H1 (cell line): Measurements from ENCODE around the gene PEAK1. TPM values are rescaled to one million over a fixed set of nuclear protein-coding genes. Genes with fewer than 3 reads are reported as not detected.

Experiments used
- CTCF ChIA-PET: fragments of 300-600 bp; sonication (Branson Sonifier 250); formaldehyde crosslinking; loops from one replicate; lab custom pipeline; 2021; ENCODE audit not compliant: partially characterized antibody; lab: Charles Lee
- POLR2A ChIA-PET: fragments of 300-600 bp; sonication (Branson Sonifier 250); formaldehyde crosslinking; loops from one replicate; lab custom pipeline; 2021; ENCODE audit warnings: inconsistent platforms; ENCODE audit not compliant: partially characterized antibody; lab: Charles Lee
- DNase-seq, 2 experiments: peaks; one replicate each; pipeline versions ENCODE4 v3.0.0 to v3.0.0-alpha.2; 2010 to 2022; ENCODE audit warnings: low spot score in 2 of 2, low read depth in 1 of 2, mixed read lengths in 1 of 2
- FAIRE-seq: peaks from 2 replicates; lab custom pipeline; 2011; peaks lifted over from hg19 to GRCh38; lab: Jason Lieb, UNC
- H2AFZ ChIP-seq: 2 replicates; pipeline ENCODE4 v1.8.1; 2012; ENCODE audit warnings: low read length, inconsistent platforms
- H2AK5ac ChIP-seq: 2 replicates; pipeline ENCODE4 v1.6.1; 2013; ENCODE audit warnings: low read depth, low read length
- H2BK120ac ChIP-seq: replicated peaks from 2 replicates; pipeline ENCODE3; 2013; ENCODE audit warnings: low read depth, low read length, inconsistent platforms
- H2BK12ac ChIP-seq: 2 replicates; pipeline ENCODE4 v1.6.1; 2013; ENCODE audit warnings: low read depth, low read length
- H2BK15ac ChIP-seq: 2 replicates; pipeline ENCODE4 v1.6.1; 2013; ENCODE audit warnings: low read length
- H2BK20ac ChIP-seq: 2 replicates; pipeline ENCODE4 v1.6.1; 2013; ENCODE audit warnings: low read length
- H2BK5ac ChIP-seq: 2 replicates; pipeline ENCODE4 v1.6.1; 2013; ENCODE audit warnings: low read depth, low read length
- H3K14ac ChIP-seq: 2 replicates; pipeline ENCODE4 v1.6.1; 2013; ENCODE audit warnings: inconsistent platforms; ENCODE audit not compliant: insufficient read length
- H3K18ac ChIP-seq: 2 replicates; pipeline ENCODE4 v1.6.1; 2013; ENCODE audit warnings: low read length; ENCODE audit errors: extremely low read depth
- H3K23ac ChIP-seq: 2 replicates; pipeline ENCODE4 v1.6.1; 2013; ENCODE audit warnings: inconsistent platforms; ENCODE audit not compliant: insufficient read length
- H3K23me2 ChIP-seq: 2 replicates; pipeline ENCODE4 v1.6.1; 2013; ENCODE audit warnings: low read depth, low read length
- H3K27ac ChIP-seq: 2 replicates; pipeline ENCODE4 v1.6.1; 2011; ENCODE audit warnings: low read depth, low read length, inconsistent platforms
- H3K27me3 ChIP-seq, 4 experiments: replicated peaks in 1 of 4; 1 replicate in 1 of 4; 2 replicates in 3 of 4; pipeline versions ENCODE4 v1.6.1 to v1.8.1; 2011 to 2013; ENCODE audit warnings: low read length in 3 of 4, mild to moderate bottlenecking in 3 of 4, inconsistent platforms in 2 of 4, mixed read lengths in 2 of 4, moderate library complexity in 1 of 4; ENCODE audit not compliant: control insufficient read depth in 3 of 4, insufficient read depth in 3 of 4; ENCODE audit errors: extremely low read depth in 1 of 4
- H3K36me3 ChIP-seq, 4 experiments: 2 replicates each; pipeline versions ENCODE4 v1.6.1 to v1.8.1; 2011 to 2013; ENCODE audit warnings: mild to moderate bottlenecking in 4 of 4, low read length in 3 of 4, moderate library complexity in 2 of 4, control low read depth in 1 of 4, inconsistent platforms in 1 of 4; ENCODE audit not compliant: insufficient read depth in 4 of 4, control insufficient read depth in 2 of 4
- H3K4ac ChIP-seq: replicated peaks from 2 replicates; pipeline ENCODE3; 2013; ENCODE audit warnings: low read length, low read depth, mixed read lengths, inconsistent platforms; ENCODE audit not compliant: insufficient read length
- H3K4me1 ChIP-seq, 4 experiments: replicated peaks in 1 of 4; 1 replicate in 1 of 4; 2 replicates in 3 of 4; pipeline versions ENCODE4 v1.6.1 to v1.8.1; 2011 to 2013; ENCODE audit warnings: low read length in 3 of 4, inconsistent platforms in 2 of 4, mixed read lengths in 1 of 4; ENCODE audit not compliant: insufficient read depth in 4 of 4, control insufficient read depth in 3 of 4
- H3K4me2 ChIP-seq, 2 experiments: 2 replicates each; pipeline versions ENCODE4 v1.6.1 to v1.8.1; 2011 to 2013; ENCODE audit warnings: low read depth in 2 of 2, low read length in 2 of 2, control low read depth in 1 of 2, inconsistent platforms in 1 of 2, mild to moderate bottlenecking in 1 of 2; ENCODE audit not compliant: insufficient read depth in 1 of 2
- H3K4me3 ChIP-seq, 4 experiments: fragments of 200-600, 300-600 bp in 1 of 4; sonication (generic), shearing (Covaris generic), sonication (Bioruptor Twin) in 1 of 4; 2 replicates each; pipeline versions ENCODE4 v1.5.1 to v1.8.1; 2011 to 2016; ENCODE audit warnings: low read length in 4 of 4, low read depth in 3 of 4, control low read depth in 2 of 4, inconsistent platforms in 2 of 4, mild to moderate bottlenecking in 2 of 4, mixed read lengths in 1 of 4, moderate library complexity in 1 of 4; ENCODE audit not compliant: insufficient read depth in 2 of 4; ENCODE audit errors: extremely low read depth in 1 of 4
- H3K56ac ChIP-seq: replicated peaks from 2 replicates; pipeline ENCODE3; 2013; ENCODE audit warnings: low read depth, mild to moderate bottlenecking, mixed read lengths, low read length, inconsistent platforms; ENCODE audit not compliant: insufficient read length
- H3K79me1 ChIP-seq: 2 replicates; pipeline ENCODE4 v1.6.1; 2013; ENCODE audit warnings: low read depth, low read length, control low read depth
- H3K79me2 ChIP-seq, 2 experiments: 2 replicates each; pipeline versions ENCODE4 v1.6.1 to v1.8.1; 2012 to 2013; ENCODE audit warnings: low read length in 2 of 2, mild to moderate bottlenecking in 2 of 2, inconsistent platforms in 1 of 2; ENCODE audit not compliant: insufficient read depth in 2 of 2, control insufficient read depth in 1 of 2
- H3K9ac ChIP-seq, 4 experiments: replicated peaks in 1 of 4; 1 replicate in 1 of 4; 2 replicates in 3 of 4; pipeline versions ENCODE4 v1.6.1 to v1.8.1; 2011 to 2013; ENCODE audit warnings: low read depth in 3 of 4, low read length in 3 of 4, control low read depth in 2 of 4, mild to moderate bottlenecking in 2 of 4, moderate library complexity in 2 of 4, inconsistent platforms in 1 of 4; ENCODE audit errors: extremely low read depth in 1 of 4
- H3K9me3 ChIP-seq, 2 experiments: 2 replicates each; pipeline versions ENCODE4 v1.6.1 to v1.8.1; 2012 to 2013; ENCODE audit warnings: mild to moderate bottlenecking in 2 of 2, moderate library complexity in 2 of 2, control low read depth in 1 of 2, inconsistent platforms in 1 of 2, low read depth in 1 of 2, low read length in 1 of 2, mixed read lengths in 1 of 2; ENCODE audit not compliant: insufficient read depth in 2 of 2
- H4K20me1 ChIP-seq, 2 experiments: replicated peaks in 1 of 2; 2 replicates each; pipeline versions ENCODE3 to v1.8.1; 2011 to 2013; ENCODE audit warnings: inconsistent platforms in 2 of 2, low read length in 2 of 2, mild to moderate bottlenecking in 1 of 2; ENCODE audit not compliant: insufficient read depth in 2 of 2, control insufficient read depth in 1 of 2
- H4K5ac ChIP-seq: 2 replicates; pipeline ENCODE4 v1.6.1; 2013; ENCODE audit warnings: low read length, low read depth, mixed read lengths, inconsistent platforms; ENCODE audit not compliant: insufficient read length
- H4K8ac ChIP-seq: 2 replicates; pipeline ENCODE4 v1.8.0; 2013; ENCODE audit warnings: mild to moderate bottlenecking, moderate library complexity, low read length, inconsistent platforms; ENCODE audit not compliant: insufficient read depth; ENCODE audit errors: extremely low read depth
- H4K91ac ChIP-seq: replicated peaks from 2 replicates; pipeline ENCODE3; 2013; ENCODE audit warnings: low read length, mixed read lengths, inconsistent platforms; ENCODE audit not compliant: insufficient read length
- ASH2L ChIP-seq: fragments of 200-600, 300-600 bp; sonication (generic); IDR thresholded peaks from one replicate; pipeline ENCODE4 v1.7.1; 2017; ENCODE audit warnings: low read length
- BCL11A ChIP-seq, 2 experiments: IDR thresholded peaks; one replicate each; pipeline ENCODE4 v1.6.1; 2011; ENCODE audit warnings: low read depth in 2 of 2, low read length in 2 of 2, mild to moderate bottlenecking in 2 of 2
- CEBPB ChIP-seq: IDR thresholded peaks from 2 replicates; pipeline ENCODE4 v1.6.1; 2012; ENCODE audit warnings: low read depth, low read length
- NANOG ChIP-seq: IDR thresholded peaks from 2 replicates; pipeline ENCODE4 v1.6.1; 2011; ENCODE audit warnings: low read length, low read depth, mild to moderate bottlenecking, inconsistent platforms; ENCODE audit not compliant: insufficient read depth, poor library complexity, severe bottlenecking
- POU5F1 ChIP-seq: IDR thresholded peaks from 2 replicates; pipeline ENCODE4 v1.6.1; 2011; ENCODE audit warnings: low read depth, mild to moderate bottlenecking, low read length, moderate library complexity
- SP1 ChIP-seq: IDR thresholded peaks from 2 replicates; pipeline ENCODE4 v1.6.1; 2011; ENCODE audit warnings: low read depth, low read length
- TAF7 ChIP-seq: optimal IDR thresholded peaks from 2 replicates; pipeline ENCODE3; 2011; ENCODE audit warnings: low read depth, mild to moderate bottlenecking, inconsistent platforms, low read length, moderate library complexity, borderline replicate concordance
- TEAD4 ChIP-seq: IDR thresholded peaks from 2 replicates; pipeline ENCODE4 v1.6.1; 2012; ENCODE audit warnings: low read depth, low read length, inconsistent platforms, mixed read lengths
- WGBS, 2 experiments: shearing (Covaris generic) in 1 of 2; methylation state at CpG; one replicate each; pipeline versions ENCODE4 v1.1.6 to v1.1.7; 2013 to 2015; ENCODE audit warnings: low lambda C conversion rate in 2 of 2, mixed read lengths in 2 of 2, inconsistent platforms in 1 of 2, low coverage in 1 of 2, missing lambda C conversion rate in 1 of 2; ENCODE audit not compliant: insufficient replicate concordance in 2 of 2, insufficient coverage in 1 of 2, insufficient read length in 1 of 2; ENCODE audit errors: extremely low coverage in 1 of 2, missing lambda C conversion rate in 1 of 2; 5-methylcytosine and 5-hydroxymethylcytosine counted together
- polyA plus RNA-seq, 7 experiments: library from polyadenylated mRNA; depleted of rRNA in 3 of 7; stranded (reverse) in 5 of 7; unstranded in 2 of 7; fragments of >200 nt in 5 of 7; fragments of 200-250 nt in 2 of 7; gene quantifications; 1 replicate in 5 of 7; 2 replicates in 1 of 7; 4 replicates in 1 of 7; pipeline versions ENCODE4 v1.2.1 to v1.2.3, GENCODE V29; 2011 to 2013; ENCODE audit warnings: missing spikeins in 2 of 7, mixed read lengths in 2 of 7
- total RNA-seq: library from RNA; stranded (reverse); fragmentation: NEBNext Ultra II Directional; extraction: Animal tissue kit (Norgen Biotek cat#: 25700); gene quantifications from 2 replicates; pipeline ENCODE4 v1.2.1, GENCODE V29; 2021
- TF ChIP-seq, protein P1 (sequence below): IDR thresholded peaks from 2 replicates; pipeline ENCODE4 v1.6.1; 2011; ENCODE audit warnings: low read depth, mild to moderate bottlenecking, low read length; ENCODE audit not compliant: insufficient read depth
- TF ChIP-seq, protein P2 (sequence below): IDR thresholded peaks from 2 replicates; pipeline ENCODE4 v1.6.1; 2012; ENCODE audit warnings: low read length, inconsistent platforms

The PEAK1 gene
- total and polyA plus RNA-seq, 2 of the 8 experiments (the other 6 are each of a cell fraction or from before 2014, with no cell fraction given) = 8.8 to 44.8 TPM

DNA sequence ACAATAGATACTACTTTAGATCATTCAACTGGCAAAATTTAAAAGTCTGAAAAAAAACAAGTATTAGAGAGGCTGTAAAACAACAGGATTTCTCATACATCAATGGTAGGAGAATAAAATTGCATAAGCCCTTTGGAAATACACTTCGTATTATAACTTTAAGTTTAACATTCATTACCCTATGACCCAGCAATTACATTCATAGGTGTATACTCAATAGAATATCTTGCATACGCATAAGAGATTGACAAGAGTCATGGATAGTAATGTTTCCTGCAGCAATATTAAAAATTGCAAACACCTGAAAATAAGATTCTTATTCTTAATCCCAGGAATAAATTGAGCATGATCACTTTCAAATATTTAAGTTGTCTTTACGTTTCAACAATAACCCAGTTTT lies 63.6 kb downstream of the PEAK1 start:
- H2AFZ ChIP-seq = no peak overlapping the region
- no peak overlapping the region for H3K4me3 ChIP-seq
- TF ChIP-seq TEAD4 = no peak
- TF ChIP-seq POU5F1 = no peak
- no peak for TF ChIP-seq TAF7
- no peak for TF ChIP-seq CEBPB
- TF ChIP-seq, protein P1, sequence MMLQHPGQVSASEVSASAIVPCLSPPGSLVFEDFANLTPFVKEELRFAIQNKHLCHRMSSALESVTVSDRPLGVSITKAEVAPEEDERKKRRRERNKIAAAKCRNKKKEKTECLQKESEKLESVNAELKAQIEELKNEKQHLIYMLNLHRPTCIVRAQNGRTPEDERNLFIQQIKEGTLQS = no peak
- TF ChIP-seq, protein P2, sequence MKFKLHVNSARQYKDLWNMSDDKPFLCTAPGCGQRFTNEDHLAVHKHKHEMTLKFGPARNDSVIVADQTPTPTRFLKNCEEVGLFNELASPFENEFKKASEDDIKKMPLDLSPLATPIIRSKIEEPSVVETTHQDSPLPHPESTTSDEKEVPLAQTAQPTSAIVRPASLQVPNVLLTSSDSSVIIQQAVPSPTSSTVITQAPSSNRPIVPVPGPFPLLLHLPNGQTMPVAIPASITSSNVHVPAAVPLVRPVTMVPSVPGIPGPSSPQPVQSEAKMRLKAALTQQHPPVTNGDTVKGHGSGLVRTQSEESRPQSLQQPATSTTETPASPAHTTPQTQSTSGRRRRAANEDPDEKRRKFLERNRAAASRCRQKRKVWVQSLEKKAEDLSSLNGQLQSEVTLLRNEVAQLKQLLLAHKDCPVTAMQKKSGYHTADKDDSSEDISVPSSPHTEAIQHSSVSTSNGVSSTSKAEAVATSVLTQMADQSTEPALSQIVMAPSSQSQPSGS = no peak
- TF ChIP-seq SP1 = no peak
- TF ChIP-seq ASH2L = no peak
- no peak for TF ChIP-seq BCL11A (IDR thresholded peaks at IDR 0.05; ENCODE audit: low read depth in 2 of 2, low read length in 2 of 2)
- TF ChIP-seq NANOG = no peak
- H3K9me3 ChIP-seq = no peaks in the 10 kb centered on the region
- no peak overlapping the region for H2BK120ac ChIP-seq
- no peak overlapping the region for H4K5ac ChIP-seq
- H3K14ac ChIP-seq = no peak overlapping the region
- no peak overlapping the region for H3K23ac ChIP-seq
- H3K79me1 ChIP-seq = no peaks in the 10 kb centered on the region
- no peak for FAIRE-seq
- no peaks in the 10 kb centered on the region for H3K36me3 ChIP-seq
- DNase-seq = no peak
- no peak overlapping the region for H3K18ac ChIP-seq
- no peak overlapping the region for H3K27ac ChIP-seq
- H2BK12ac ChIP-seq = no peak overlapping the region
- no peak overlapping the region for H3K4ac ChIP-seq
- H4K20me1 ChIP-seq = no peaks in the 10 kb centered on the region
- 87% methylated on average over 3 of the region's 3 CpGs; no CpG with 5 or more reads in 1 of the 2 experiments for WGBS, 2 experiments
- no peak overlapping the region for H2AK5ac ChIP-seq
- H3K27me3 ChIP-seq = no peaks in the 10 kb centered on the region
- no peak overlapping the region for H4K91ac ChIP-seq
- ChIA-PET CTCF (no interaction called here), POLR2A (no interaction called here)
- H2BK5ac ChIP-seq = no peak overlapping the region
- no peak overlapping the region for H3K56ac ChIP-seq
- no peak overlapping the region for H2BK20ac ChIP-seq
- H3K4me1 ChIP-seq = peaks cover 0 to 7% (median 1%) of the 10 kb centered on the region in 4 experiments; a peak in 3 of 7 replicates
- no peak overlapping the region for H4K8ac ChIP-seq
- no peak overlapping the region for H3K9ac ChIP-seq
- H3K4me2 ChIP-seq = no peak overlapping the region
- H3K23me2 ChIP-seq = no peaks in the 10 kb centered on the region; the same call in 1 of the 2 replicates
- 0 out of 4 replicates have a peak, but pooled peaks cover 0 to 4% of the 10 kb centered on the region in 2 experiments for H3K79me2 ChIP-seq
- no peak overlapping the region for H2BK15ac ChIP-seq
